ENCODE results near the gene GNG12. TPM values are rescaled to one million over a fixed set of nuclear protein-coding genes. Genes with fewer than 3 reads are reported as not detected.

The GNG12 gene
- total and polyA plus RNA-seq, 9 of the 15 experiments (the other 6 are each of a cell fraction or from before 2014, with no cell fraction given), result 2.6 to 6.0 (median 4.1) TPM

DNA sequence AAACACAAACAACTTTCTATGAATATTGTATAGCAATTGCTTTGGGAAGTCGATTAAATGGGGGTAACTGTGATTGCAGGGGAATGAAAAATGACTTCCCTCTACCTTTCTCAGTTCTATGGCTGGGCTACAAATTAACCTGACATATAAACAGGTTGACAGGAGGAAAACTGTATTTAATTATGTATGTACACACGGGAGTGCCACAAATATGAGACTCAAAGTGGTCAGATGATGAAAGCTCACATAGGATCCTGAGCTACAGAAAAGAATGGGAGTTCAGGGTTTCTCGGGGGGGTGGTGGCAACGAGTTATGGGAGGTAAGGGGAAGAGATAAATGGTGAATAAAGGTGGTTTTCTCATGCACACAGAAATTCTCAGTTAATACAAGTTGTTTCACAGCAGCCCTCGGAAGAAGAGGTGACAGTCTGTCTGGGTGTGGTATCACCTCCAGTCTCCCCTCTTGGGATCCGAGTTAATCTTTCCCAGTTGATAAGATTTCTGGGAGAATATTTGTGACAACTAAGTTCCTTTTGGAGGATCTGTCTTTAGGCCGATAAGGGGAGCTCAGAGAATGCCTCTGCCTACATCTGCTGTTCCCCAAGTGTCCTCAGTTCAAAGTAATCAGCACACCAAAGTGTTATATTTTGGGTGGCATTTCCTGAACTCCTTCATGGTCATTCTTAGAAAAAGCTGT is 122.0 kb downstream of the GNG12 start (continued):
- no peak for TF ChIP-seq PHB2 (IDR thresholded peaks at IDR 0.05; ENCODE audit: low read depth)
- no peak for TF ChIP-seq COPS2 (conservative IDR thresholded peaks at IDR 0.05)
- TF ChIP-seq PCBP1 (IDR thresholded peaks at IDR 0.05; ENCODE audit: low read depth, low read length, poor library complexity, severe bottlenecking), result no peak
- TF ChIP-seq HEY1 (CRISPR knock-in tag; IDR thresholded peaks at IDR 0.05; ENCODE audit: borderline replicate concordance), result no peak
- no peak for TF ChIP-seq ILF3 (IDR thresholded peaks at IDR 0.05; ENCODE audit: borderline replicate concordance)
- TF ChIP-seq ZNF263 (CRISPR knock-in tag; IDR thresholded peaks at IDR 0.05; ENCODE audit: borderline replicate concordance), result no peak
- TF ChIP-seq, protein P1, sequence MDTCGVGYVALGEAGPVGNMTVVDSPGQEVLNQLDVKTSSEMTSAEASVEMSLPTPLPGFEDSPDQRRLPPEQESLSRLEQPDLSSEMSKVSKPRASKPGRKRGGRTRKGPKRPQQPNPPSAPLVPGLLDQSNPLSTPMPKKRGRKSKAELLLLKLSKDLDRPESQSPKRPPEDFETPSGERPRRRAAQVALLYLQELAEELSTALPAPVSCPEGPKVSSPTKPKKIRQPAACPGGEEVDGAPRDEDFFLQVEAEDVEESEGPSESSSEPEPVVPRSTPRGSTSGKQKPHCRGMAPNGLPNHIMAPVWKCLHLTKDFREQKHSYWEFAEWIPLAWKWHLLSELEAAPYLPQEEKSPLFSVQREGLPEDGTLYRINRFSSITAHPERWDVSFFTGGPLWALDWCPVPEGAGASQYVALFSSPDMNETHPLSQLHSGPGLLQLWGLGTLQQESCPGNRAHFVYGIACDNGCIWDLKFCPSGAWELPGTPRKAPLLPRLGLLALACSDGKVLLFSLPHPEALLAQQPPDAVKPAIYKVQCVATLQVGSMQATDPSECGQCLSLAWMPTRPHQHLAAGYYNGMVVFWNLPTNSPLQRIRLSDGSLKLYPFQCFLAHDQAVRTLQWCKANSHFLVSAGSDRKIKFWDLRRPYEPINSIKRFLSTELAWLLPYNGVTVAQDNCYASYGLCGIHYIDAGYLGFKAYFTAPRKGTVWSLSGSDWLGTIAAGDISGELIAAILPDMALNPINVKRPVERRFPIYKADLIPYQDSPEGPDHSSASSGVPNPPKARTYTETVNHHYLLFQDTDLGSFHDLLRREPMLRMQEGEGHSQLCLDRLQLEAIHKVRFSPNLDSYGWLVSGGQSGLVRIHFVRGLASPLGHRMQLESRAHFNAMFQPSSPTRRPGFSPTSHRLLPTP (IDR thresholded peaks at IDR 0.05; ENCODE audit: borderline replicate concordance, extremely low read depth, insufficient read length), result no peak
- TF ChIP-seq, protein P2, sequence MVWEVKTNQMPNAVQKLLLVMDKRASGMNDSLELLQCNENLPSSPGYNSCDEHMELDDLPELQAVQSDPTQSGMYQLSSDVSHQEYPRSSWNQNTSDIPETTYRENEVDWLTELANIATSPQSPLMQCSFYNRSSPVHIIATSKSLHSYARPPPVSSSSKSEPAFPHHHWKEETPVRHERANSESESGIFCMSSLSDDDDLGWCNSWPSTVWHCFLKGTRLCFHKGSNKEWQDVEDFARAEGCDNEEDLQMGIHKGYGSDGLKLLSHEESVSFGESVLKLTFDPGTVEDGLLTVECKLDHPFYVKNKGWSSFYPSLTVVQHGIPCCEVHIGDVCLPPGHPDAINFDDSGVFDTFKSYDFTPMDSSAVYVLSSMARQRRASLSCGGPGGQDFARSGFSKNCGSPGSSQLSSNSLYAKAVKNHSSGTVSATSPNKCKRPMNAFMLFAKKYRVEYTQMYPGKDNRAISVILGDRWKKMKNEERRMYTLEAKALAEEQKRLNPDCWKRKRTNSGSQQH (CRISPR knock-in tag; IDR thresholded peaks at IDR 0.05), result no peak
- TF ChIP-seq, protein P3, sequence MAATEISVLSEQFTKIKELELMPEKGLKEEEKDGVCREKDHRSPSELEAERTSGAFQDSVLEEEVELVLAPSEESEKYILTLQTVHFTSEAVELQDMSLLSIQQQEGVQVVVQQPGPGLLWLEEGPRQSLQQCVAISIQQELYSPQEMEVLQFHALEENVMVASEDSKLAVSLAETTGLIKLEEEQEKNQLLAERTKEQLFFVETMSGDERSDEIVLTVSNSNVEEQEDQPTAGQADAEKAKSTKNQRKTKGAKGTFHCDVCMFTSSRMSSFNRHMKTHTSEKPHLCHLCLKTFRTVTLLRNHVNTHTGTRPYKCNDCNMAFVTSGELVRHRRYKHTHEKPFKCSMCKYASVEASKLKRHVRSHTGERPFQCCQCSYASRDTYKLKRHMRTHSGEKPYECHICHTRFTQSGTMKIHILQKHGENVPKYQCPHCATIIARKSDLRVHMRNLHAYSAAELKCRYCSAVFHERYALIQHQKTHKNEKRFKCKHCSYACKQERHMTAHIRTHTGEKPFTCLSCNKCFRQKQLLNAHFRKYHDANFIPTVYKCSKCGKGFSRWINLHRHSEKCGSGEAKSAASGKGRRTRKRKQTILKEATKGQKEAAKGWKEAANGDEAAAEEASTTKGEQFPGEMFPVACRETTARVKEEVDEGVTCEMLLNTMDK (IDR thresholded peaks at IDR 0.05; ENCODE audit: borderline replicate concordance, insufficient read depth, low read depth, low read length, poor library complexity, severe bottlenecking), result no peak
- TF ChIP-seq HLTF (IDR thresholded peaks at IDR 0.05), result no peak
- peak; percentile 72; the same call in 1 of the 2 replicates for TF ChIP-seq ETV5 (CRISPR knock-in tag; IDR thresholded peaks at IDR 0.05; ENCODE audit: low read depth)
- no peak for TF ChIP-seq CBX8 (IDR thresholded peaks at IDR 0.05; ENCODE audit: borderline replicate concordance, extremely low read depth, low read depth, low read length, poor library complexity, severe bottlenecking)
- TF ChIP-seq, protein P4, sequence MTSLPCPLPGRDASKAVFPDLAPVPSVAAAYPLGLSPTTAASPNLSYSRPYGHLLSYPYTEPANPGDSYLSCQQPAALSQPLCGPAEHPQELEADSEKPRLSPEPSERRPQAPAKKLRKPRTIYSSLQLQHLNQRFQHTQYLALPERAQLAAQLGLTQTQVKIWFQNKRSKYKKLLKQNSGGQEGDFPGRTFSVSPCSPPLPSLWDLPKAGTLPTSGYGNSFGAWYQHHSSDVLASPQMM (CRISPR knock-in tag; IDR thresholded peaks at IDR 0.05), result no peak
- TF ChIP-seq RBM34 (IDR thresholded peaks at IDR 0.05; ENCODE audit: borderline replicate concordance, insufficient read depth, low read length), result no peak
- no peak for TF ChIP-seq EZH2 (IDR thresholded peaks at IDR 0.05; ENCODE audit: borderline replicate concordance, low read depth, low read length)
- no peak for TF ChIP-seq DIDO1 (tag; IDR thresholded peaks at IDR 0.05; ENCODE audit: low read depth)
- no peak for TF ChIP-seq TAF7 (tag; IDR thresholded peaks at IDR 0.05)
- no peak for TF ChIP-seq BRD4 (IDR thresholded peaks at IDR 0.05)
- TF ChIP-seq RFX7 (CRISPR knock-in tag; IDR thresholded peaks at IDR 0.05), result no peak
- no peak for TF ChIP-seq MCM3 (IDR thresholded peaks at IDR 0.05)
- TF ChIP-seq ZNF583 (CRISPR knock-in tag; IDR thresholded peaks at IDR 0.05), result no peak
- TF ChIP-seq SMARCC2 (IDR thresholded peaks at IDR 0.05; ENCODE audit: low read depth), result 0 out of 2 replicates have a peak, but pooled peaks have one; percentile 16

All from K562 (cell line).